ENCODE results near the gene TINAG. TPM values are rescaled to one million over a fixed set of nuclear protein-coding genes. Genes with fewer than 3 reads are reported as not detected.

The TINAG gene
- total RNA-seq, 1 experiment from 2014 or later: not detected

- intact Hi-C loops (cut with micrococcal nuclease; ENCODE audit: unreplicated experiment): no loop called here
- Histone ChIP-seq H3K4me1 (ENCODE audit: insufficient read depth, low read length, poor library complexity, severe bottlenecking) (peaks cover 4% of the 10 kb centered on the region), H3K36me3 (ENCODE audit: insufficient read depth, low read length, poor library complexity, severe bottlenecking) (no peaks in the 10 kb centered on the region), H3K27ac (ENCODE audit: low read depth, low read length, poor library complexity, severe bottlenecking) (no peak overlapping the region), H3K4me3 (ENCODE audit: low read depth, low read length, poor library complexity, severe bottlenecking) (no peak overlapping the region), H3K27me3 (replicated peaks; ENCODE audit: insufficient read depth, low read depth, low read length, poor library complexity) (peaks cover 4% of the 10 kb centered on the region), H3K9me3 (ENCODE audit: low read depth, low read length, poor library complexity, severe bottlenecking) (no peaks in the 10 kb centered on the region)
- TF ChIP-seq EZH2 (IDR thresholded peaks at IDR 0.05; ENCODE audit: borderline replicate concordance, low read depth, low read length, poor library complexity, severe bottlenecking) (no peak), CTCF (conservative IDR thresholded peaks at IDR 0.05; ENCODE audit: low read depth, low read length) (no peak)
- ChIA-PET CTCF (interaction anchor here (0.6 kb wide), 1 partner anchor 289 kb away, joined by 3 read pairs; no protein-coding TSS in a partner anchor), POLR2A (ENCODE audit: low non-redundant PET) (no interaction called here)
- no TSS peak for BruUV-seq (replicated peaks)
- peak; percentile 31 for DNase-seq (ENCODE audit: low spot score)
These were observed 26.1 kb upstream of the TINAG start for GRCh38 chr6:54282186-54282585.

- ChIA-PET CTCF (no interaction called here), POLR2A (ENCODE audit: low non-redundant PET) (no interaction called here)
- Histone ChIP-seq H3K27ac (ENCODE audit: low read depth, low read length, poor library complexity, severe bottlenecking) (no peak overlapping the region), H3K27me3 (replicated peaks; ENCODE audit: insufficient read depth, low read depth, low read length, poor library complexity) (peaks cover 2% of the 10 kb centered on the region), H3K4me1 (ENCODE audit: insufficient read depth, low read length, poor library complexity, severe bottlenecking) (peaks cover 4% of the 10 kb centered on the region), H3K4me3 (ENCODE audit: low read depth, low read length, poor library complexity, severe bottlenecking) (no peak overlapping the region), H3K9me3 (ENCODE audit: low read depth, low read length, poor library complexity, severe bottlenecking) (no peaks in the 10 kb centered on the region), H3K36me3 (ENCODE audit: insufficient read depth, low read length, poor library complexity, severe bottlenecking) (no peaks in the 10 kb centered on the region)
- no peak for DNase-seq (ENCODE audit: low spot score)
- TF ChIP-seq CTCF (conservative IDR thresholded peaks at IDR 0.05; ENCODE audit: low read depth, low read length) (no peak), EZH2 (IDR thresholded peaks at IDR 0.05; ENCODE audit: borderline replicate concordance, low read depth, low read length, poor library complexity, severe bottlenecking) (no peak)
- BruUV-seq (replicated peaks): no TSS peak
- intact Hi-C loops (cut with micrococcal nuclease; ENCODE audit: unreplicated experiment): no loop called here
These were observed 23.9 kb upstream of the TINAG start for GRCh38 chr6:54284161-54284860.

- POLR2A ChIA-PET (ENCODE audit: low non-redundant PET): no interaction called here
- no peak for DNase-seq (ENCODE audit: low spot score)
- no peaks in the 10 kb centered on the region for H3K36me3 ChIP-seq (ENCODE audit: insufficient read depth, low read length, poor library complexity, severe bottlenecking)
- peaks cover 4% of the 10 kb centered on the region for H3K4me1 ChIP-seq (ENCODE audit: insufficient read depth, low read length, poor library complexity, severe bottlenecking)
- H3K4me3 ChIP-seq (ENCODE audit: low read depth, low read length, poor library complexity, severe bottlenecking): no peak overlapping the region
- H3K27ac ChIP-seq (ENCODE audit: low read depth, low read length, poor library complexity, severe bottlenecking): no peak overlapping the region
- CTCF ChIA-PET: no interaction called here
- BruUV-seq (replicated peaks): no TSS peak
- TF ChIP-seq EZH2 (IDR thresholded peaks at IDR 0.05; ENCODE audit: borderline replicate concordance, low read depth, low read length, poor library complexity, severe bottlenecking): no peak
- no peak for TF ChIP-seq CTCF (conservative IDR thresholded peaks at IDR 0.05; ENCODE audit: low read depth, low read length)
- H3K27me3 ChIP-seq (replicated peaks; ENCODE audit: insufficient read depth, low read depth, low read length, poor library complexity): peaks cover 5% of the 10 kb centered on the region
- intact Hi-C loops (cut with micrococcal nuclease; ENCODE audit: unreplicated experiment): no loop called here
- no peaks in the 10 kb centered on the region for H3K9me3 ChIP-seq (ENCODE audit: low read depth, low read length, poor library complexity, severe bottlenecking)
These were observed 22.6 kb upstream of the TINAG start for GRCh38 chr6:54285595-54285994.

Data from A673 (cell line).